AML-193 (cell line): ENCODE measurements around the gene ARF1.
A peak's percentile ranks its signal among the peaks of the same experiment; 100 is the strongest.

Experiments used
- DNase-seq, 2 experiments: peaks; one replicate each; lab custom pipeline; 2025; lab: John Stamatoyannopoulos, UW

ARF1 gene

DNA sequence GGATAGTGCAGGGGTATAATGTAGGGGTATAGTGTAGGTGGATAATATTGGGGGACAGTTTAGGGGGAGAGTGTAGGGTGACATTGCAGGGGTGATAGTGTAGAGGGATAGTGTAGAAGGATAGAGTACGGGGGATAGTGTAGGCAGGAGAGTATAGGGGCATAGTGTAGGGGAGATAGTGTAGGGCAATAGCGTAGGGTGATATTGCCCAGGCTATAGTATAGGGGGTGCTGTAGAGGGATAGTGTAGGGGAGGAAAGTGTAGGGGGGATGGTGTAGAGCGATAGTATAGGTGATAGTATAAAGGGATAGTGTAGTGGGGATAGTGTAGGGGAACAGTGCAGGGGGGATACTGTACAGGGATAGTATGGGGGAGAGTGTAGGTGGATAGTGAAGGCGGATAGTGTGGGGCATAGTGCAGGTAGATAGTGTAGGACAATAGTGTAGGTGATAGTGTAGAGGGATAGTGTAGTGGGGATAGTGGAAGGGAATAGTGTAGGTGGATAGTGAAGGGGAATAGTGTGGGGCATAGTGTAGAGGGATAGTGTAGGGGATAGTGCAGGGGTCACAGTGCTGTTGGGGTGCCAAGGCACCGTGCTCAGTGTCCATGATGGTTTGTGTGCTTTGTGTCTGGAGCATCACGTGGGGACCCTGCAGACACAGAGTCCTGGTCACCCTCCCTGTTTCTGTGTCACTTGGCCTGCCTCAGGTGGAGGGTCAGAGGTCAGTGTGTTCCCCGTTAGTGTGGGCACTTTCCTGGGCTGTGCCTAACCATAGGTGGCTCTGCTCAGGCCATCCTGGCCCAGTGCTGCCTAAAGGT, 10.5 kb upstream of the ARF1 start:
- no peak for DNase-seq

DNA sequence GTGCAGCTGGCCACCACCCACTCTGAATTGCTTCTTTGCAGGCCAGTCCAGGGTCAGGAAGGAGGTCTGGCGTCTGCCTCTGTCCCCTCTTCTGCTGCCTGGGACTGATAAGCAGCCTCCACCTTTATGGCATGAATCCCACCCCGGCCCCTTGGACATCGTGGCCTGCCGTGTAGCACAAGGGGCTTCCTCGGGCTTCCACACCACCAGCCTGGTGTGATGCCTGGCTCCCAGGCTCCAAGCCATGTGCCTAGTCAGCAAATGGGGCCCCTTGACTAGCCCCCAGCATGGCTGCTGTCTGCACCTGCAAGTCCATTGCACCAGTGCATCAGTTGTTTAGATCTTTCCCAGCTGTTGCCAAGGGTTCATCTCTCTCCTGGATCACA, 9.9 kb upstream of the ARF1 start:
- DNase-seq = no peak

DNA sequence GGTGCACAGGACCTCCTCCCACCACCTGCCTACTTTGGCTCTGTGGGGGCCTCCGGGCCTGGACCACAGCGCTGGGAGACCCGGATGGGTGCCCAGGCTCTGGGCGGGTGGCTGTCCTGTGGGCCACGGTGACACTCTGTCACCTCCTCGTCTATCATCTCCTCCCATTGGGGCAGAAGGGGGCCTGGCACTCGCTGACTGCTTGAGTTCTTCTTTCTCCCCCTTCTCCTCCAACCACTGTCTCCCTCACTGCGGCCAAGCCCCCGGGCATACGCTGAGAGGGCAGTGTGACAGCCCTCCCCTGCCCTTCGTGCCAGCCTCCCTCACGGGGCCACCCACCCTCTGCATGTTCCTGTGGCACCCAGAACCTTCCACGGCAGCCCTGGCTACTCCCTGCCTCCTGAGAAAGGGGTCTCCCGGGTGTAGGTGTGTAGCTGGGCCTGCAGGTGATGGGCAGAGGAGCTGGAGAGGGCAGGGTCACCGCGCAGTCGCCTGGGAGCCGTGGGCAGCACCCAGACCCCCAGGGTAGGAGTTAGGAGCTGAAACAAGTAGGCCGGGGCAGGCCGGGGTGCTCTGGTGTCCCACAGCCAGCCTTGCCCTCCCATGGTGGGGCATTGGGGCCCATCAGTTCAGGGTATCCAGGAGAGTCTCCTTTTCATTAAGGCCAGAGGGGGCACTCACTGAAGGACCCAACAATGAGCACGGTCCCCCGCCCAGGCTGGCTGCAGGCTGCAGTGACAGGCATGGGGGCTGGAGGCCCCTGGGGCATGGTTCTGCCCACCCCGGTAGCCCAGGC, 9.2 kb upstream of the ARF1 start:
- DNase-seq = no peak

DNA sequence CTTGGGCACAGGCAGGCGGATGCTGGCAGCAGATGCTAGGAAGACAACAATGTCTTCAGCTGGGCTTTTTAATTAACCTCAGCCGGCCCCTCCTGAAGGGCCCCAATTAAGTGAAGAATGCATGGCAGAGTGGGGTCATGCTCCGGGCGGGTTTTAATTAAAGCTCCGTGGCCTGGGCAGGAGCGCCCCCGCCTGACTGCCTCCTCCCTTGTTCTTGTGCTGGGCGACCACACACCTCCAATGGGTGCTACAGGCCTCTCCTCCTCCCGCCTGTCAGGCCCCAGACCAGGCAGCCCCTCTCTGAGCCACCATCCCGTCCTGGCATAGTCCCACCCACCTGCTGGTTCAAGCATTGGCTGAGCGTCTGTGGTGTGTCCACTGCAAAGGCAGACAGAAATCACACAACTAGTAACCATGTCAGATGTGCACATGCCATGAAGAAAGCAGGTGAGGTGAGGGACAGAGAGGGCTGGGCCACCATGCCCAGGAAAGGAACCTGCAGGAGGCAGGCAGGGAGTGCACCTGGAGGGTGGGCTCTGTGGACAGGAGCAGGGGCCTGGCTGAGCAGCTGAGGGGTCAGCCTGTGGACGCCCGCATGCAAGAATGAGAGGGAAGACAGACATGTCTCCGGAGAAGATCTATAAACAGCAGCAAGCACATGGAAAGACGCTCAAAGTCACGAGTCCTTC, 8.5 kb upstream of the ARF1 start:
- no peak for DNase-seq

DNA sequence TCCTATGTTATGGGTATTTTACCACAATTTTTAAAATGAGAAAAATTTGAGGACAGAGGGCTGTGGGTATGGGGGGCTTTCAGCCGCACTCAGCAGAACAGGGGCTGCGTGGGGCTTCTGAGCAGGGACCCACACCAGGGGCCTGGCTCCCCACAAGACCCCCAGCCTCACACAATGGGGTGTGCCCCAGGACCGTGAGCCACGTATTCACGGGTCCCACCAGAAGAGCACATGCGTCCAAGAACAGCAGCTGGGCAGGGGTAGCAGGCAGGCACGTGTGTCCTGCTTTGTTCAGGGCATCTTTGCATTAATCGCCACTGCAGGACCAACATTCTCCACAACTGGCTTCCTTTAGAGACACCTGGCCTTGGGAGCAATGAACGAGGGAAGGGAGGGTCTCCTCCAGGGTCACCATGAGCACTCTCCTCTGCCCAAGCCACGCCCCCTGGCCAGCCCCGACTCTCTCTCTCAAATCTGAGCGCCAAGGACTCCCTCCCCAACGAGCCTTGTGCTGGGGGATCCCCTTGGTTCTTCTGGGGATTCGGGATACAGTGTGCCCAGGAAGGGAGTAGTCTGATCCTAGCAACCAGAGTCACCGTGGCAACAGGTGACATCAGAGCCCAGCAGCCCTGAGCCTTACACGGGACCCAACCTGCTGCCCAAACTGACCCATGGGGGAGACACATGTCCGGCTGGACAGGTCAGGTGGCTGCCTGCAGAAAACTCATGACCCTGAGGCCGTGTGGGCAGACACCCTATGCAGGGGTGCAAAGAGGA, 7.4 kb upstream of the ARF1 start:
- DNase-seq = no peak

DNA sequence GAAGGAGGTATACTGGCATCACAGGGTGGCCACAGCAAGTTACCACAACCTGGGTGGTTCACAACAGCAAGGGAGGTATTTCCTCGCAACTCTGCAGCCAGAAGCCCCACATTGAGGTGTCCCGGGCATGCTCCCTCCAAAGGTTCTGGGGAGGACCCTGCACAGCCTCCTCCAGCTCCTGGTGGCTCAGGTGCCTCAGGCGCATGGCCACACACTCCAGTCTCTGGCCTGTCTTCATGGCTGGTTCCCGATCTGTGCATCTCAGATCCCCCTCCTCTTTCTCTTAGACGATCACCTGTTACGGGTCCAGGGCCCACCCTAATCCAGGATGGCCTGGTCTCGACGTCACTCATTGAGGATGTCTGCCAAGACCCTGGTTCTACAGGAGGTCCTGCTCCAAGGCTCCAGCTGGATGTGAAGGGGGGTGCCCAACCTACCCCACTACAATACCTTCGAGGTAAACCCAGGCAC, 6.7 kb upstream of the ARF1 start:
- no peak for DNase-seq

DNA sequence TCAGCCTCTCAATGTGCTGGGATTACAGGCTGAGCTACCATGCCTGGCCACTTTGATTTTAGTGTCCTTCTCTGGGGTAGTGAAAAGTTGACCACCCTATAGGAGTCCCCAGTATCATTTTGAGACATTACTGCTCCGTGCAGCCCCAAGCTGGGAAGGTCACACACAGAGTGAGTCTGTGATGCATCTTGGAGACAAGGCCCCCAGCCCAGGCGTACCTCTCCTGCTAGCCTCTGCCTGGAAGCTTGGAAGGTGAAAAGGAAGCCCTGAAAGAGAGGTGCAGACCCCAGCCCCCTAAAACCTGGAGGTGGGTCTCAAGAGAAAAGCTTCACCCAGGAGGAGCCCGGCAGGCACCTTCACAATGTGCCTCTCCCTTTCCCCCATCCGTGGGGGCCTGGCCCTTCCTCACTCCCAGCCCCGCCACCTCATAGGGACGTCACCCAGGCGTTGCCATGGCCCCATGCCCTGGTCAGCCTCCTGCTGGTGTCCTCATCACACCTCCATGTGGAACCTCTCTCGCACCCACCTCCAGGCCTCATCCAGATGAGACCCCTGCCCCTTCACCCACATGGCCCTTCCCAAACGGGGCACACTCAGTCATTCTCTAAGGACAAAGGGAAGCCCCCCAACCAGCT, 5.6 kb upstream of the ARF1 start:
- DNase-seq = no peak

DNA sequence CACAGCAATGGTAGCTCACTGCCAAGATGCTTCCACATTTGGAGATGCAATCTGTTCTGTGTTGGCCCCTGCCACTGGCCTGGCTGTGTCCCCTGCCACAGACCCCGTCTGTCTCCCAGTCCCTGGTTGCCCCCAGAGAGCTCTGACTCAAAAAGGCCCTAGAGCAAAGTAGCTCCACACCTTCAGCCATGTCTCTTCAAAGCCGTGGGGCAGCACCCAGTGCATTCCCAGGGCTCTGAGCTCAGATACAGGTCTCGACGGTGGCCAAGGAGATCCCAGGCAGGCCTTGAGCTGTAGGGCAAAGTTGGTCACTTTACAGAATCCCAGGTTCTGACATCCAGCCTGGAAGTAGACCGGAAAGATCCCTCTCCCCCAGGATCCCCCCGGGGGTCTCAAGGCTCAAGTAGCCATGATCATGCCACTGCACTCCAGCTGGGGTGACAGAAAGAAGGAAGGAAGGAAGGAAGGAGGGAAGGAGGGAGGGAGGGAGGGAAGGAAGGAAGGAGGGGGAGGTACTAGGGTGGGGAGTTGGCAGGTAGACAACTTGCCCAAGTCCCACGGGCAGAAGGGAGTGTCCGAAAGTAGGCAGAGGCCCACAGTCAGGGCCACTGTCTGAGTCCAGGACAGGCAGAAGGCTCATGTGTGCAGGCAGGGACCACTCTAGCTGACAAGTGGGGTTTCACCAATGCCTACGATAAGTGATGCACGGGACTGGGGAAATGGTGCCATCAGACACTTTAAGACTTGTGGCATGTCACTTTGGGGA, 4.8 kb upstream of the ARF1 start:
- no peak for DNase-seq

DNA sequence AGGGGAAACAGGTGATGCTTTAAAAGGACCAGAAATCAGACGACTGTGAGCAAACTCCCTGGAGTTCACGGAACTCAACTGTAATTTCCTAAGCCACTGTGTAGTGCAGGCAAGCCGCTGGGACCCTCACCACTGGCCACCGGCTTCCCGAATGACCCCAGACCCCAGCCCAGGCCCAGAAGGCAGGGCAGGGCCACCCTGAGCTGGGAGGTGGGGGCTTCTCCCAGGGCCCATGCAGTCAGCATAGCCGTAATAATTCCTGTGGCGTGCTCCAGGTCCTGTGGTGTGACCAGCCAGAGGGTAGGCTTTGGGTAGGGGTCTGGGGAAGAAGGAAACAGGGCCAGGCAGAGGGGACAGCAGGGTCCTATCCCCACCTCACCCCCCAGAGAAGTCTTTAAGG, 3.5 kb upstream of the ARF1 start:
- DNase-seq = no peak

DNA sequence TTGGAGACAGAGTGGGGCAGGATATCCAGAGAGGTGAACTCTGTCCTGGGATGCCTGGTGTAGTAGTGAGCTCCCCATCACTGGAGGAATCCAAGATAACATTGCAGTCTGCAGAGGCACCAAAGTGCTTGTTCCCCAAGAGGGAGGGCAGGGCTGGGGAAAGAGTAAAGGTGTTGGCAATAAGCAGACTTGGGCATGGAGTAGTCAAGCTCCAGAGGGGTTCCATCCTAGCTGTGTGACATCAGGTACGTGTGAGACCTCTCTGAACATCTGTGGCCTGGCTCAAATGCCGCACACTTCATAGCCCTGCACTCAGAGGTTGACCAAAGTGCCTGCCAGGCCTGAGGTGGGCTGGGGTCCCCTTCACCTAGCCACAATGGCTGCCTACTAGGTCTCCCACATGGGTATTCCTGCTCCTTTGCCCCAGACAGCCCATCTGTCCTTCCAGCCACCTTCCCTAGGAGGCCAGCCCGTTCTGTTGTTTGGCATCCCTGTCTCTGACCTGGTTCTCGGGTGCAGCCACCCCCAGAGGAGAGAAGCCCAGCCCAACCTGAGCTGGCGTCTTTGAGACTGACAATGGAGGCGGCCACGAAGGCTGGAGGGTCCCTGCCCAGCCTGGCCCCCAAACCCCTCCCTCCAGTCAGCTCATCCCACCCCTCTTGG, 2.8 kb upstream of the ARF1 start:
- no peak for DNase-seq

DNA sequence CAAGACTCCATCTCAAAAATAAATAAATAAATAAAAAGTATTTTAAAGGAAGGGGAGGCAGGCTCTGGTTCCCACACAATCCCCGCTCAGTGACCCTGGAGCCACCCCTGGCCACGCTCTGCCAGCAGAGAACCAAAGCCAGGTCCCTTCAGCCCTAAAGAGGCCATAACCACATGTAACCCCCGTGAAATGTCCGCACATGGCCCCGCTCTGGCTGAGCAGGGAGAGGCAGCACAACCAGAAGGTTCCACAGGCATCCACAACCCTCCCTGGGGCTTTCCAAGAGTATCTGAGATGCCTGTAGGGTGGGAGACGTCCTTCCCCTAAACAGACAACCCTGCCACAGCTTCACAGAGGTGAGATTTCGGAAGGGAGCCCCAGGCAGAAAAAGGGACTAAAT, 1.4 kb upstream of the ARF1 start:
- DNase-seq = no peak

DNA sequence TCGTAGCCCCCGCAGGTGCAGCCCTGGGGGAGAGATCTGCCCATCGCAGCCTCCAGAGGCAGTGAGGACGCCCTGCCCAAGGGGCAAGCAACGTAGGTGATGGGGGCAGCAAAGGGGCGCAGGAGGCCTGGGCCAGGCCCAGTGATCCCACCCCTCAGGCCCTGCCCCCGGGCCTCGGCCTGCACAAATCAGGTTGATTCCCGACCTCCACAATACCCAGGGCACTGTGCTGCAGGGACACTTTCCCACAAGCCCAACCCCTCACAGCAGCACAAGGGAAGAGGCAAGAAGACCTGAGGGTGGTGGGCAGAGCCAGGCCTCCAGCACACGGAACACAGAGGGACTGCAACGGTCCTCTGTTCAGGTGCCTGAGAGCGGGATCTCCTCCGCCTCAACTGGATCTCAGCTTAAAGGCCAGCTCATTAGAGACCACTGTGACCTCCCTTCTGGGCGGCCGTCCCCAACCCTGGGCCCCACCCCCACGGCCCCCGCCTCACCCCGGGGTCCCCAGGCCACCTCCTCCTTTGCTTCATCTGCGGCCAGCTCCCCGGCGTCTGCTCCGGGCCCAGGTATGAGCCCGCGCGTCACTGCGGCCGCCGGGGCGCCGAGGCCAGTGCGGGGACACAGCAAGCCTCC, 812 bp upstream of the ARF1 start:
- no peak for DNase-seq

DNA sequence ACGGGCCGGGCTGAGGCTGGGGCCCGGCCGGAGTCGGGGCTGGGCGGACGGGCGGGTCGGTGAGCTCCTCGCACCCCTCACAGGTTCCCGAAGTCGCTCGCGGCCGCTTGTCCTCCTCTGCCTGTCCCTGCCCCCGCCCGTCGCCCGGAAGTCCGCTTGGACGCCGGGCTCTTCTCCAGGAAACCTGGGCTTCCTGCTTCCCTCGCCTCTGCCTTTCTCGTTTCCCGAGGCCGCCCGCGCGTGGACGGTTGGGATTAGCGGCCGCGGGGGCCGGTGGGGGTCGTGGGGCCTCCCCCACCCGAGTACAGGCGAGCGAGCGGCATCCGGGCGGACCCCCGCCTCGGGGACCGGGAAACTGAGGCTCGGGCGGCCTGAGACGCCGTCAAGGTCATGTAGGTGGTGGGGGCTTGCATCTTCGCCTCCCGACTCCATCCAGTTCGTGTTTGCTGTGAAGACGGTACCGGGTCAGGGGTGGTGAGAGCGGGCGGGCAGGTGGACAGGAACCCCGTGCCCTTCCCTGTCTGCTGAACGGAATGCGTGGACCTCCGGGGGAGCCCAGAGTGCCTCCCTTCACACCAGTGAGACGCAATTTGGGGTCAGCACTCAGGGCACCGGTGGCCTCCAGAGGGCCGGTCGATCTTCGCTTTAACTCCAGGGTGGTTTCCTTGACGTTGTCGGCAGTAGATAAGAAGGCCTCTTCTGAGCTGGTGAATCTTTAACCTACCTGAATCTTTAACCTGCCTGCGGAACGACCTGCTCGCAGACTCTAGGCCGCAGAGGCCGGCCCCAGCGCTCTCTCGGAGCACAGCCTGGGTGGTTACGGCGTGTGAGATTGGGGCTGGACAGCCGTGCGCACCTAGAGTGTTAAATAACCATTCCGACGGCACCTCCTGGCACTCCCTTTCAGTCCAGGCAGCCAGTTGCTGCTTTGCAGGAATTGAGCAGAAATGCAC, 686 bp downstream of the ARF1 start:
- DNase-seq = no peak

DNA sequence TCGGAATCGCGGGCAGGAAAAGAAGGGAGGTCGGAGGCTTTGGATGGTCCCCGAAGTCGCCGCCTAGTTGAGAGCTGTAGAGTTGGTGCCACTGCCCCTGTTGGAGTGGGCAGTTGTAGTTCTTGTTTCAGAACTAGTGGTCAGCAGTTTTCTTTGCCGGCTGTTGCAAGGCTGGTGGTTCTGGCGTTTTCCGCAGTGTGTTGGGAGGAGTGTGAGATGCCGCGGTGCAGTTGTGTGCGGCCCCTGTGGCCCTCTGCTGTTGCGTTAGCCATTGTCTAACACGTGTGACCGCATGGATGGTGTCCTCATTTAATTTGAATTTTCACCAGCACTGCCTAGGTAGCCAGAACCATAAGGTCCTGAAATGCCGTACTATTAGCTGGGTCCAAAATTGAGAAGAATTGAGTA, 1.4 kb downstream of the ARF1 start:
- DNase-seq = peak; percentile 6 to 33

DNA sequence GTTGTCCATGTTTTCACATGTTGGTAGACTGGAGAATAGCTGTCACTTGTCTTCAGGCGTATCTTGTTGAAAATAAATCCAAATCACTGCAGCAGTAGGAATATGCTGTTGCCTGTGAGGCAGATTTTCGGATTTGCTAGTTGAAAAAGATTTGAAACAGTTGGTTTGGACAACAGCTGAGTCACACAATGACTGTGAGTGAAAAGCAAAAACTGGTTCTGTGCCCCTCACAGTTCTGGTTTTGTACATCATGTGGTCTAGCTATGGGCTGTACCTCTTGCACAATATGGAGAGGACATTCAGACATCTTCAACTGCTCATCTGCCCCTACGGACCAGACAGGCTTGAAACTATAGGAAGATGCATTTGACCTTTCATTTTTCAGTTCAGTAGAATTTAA, 1.8 kb downstream of the ARF1 start:
- peak; percentile 46 to 56 for DNase-seq

DNA sequence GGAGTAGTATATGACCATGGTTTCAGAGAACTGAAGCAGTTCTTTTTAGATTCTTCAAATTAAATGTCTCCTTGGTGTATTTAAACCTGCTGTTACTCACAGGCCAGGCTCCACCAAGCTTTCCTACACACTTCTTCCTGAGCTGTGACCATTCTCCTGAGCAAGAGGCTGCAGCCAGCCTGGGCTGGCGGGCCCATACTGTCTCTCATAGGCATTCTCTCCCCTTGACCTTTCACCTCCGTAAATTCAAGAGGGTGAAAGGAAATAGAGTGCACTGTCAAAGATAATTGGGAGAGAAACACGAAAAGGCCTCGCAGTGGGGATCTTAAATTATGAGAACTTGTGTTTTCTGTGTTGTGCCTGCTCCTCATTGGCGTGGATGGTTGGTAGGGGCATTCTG, 2.3 kb downstream of the ARF1 start:
- DNase-seq = no peak

DNA sequence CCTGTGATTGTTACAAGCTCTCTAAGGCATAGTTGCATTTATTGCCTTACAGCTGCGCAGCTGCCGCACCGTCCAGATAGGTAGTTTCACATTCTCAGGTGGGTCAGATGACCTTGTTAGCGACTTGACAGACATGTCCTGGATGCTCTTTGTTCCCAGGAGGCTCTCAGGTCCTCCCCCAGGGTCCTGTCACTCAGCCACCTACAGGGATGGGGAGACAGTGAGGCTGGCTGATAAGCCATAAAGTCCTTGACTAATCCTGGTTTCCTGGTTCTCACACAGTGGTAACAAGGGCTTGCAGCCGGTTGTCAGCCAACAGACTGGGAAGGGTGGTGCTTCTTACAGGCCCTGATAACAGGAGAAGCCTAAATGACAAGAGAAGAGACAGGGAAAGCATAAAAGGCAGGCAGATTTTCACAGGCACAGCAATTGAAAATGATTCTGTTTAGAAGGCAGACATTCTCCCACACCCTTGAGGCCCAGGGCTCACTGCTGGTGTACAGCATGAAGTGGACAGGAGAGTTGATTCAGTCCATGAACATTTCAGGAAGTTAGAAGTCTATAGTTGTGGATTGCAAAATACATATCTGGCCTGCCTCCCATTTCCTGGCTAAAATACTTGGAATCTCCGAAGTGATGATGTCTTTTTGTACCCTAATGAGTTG, 2.9 kb downstream of the ARF1 start:
- peak; percentile 19 to 22 for DNase-seq

DNA sequence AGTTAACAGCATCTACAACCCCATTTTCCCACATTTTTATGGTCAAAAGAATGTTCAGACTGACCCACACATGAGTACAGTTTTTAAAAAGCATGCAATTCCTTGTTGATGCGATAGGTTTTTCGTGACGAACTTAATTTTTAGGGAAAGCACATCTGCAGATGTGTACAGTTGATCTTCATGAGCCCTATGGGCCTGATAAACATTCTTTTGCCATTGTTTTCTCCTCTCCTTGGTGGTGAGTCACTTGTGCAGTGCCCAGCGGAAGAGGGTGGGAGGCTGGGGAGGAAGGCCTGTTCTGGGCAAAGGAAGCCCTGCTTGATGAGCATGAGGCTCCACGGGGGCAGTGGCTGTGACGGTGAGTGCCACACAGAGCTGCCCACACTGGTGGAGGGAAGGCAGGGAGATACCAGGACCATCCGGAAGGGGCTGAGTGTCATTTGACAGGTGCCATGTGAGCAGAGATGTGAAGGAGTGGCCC, 5.3 kb downstream of the ARF1 start:
- DNase-seq = peak in 1 of 2 experiments; percentile 17
